Suppressor macrophage (primary cell): ENCODE results near the gene TMCC3.

ENCODE experiments used
- DNase-seq, 4 experiments: peaks; one replicate each; pipeline ENCODE4 v3.0.0-alpha.2; 2020 to 2022

The TMCC3 gene

GRCh38 chr12:94671917-94672316 lies 21.6 kb upstream of the TMCC3 start:
- DNase-seq: no peak

DNA sequence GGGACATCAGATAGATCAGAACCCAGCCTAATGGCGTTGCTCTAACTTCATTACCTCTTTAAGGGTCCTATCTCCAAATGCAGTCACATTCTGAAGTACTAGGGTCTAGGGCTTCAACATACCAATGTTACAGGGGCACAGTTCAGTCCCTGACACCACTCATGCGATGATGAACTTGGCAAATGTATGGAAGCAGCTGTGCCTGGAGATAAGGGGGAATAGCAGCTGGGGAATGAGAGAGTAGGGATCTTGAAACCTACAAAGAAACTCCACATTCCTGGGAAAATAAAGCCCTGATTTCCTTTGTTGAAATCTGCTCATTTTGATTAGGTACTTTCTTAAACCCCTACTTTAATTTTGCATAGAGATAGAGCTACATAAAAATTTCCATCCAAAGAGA lies 20.5 kb upstream of the TMCC3 start:
- no peak for DNase-seq

- no peak for DNase-seq
These were observed 19.7 kb upstream of the TMCC3 start for GRCh38 chr12:94670075-94670474.

DNA sequence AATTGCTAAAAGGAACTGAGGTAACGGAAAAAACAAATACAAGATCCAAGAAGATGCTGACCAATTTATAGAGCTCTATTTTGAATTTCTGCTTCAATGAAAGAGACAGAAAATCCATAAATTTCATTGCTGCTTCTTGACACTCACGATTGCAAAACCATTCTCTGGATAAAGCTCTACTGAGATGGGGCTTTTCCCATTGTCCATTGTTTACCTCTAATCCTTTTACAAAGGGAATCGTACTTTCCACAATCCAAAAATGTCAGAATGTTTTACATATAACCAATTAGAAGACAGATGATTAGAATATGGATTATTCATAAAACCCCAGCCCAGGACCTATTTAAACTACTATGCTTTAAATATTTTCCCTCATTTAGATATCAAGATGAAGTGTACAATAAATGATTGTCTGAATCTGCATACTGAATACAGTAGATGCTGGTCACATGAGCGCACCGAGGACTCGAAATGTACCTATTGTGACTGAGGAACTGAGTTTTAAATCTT lies 16.7 kb upstream of the TMCC3 start:
- DNase-seq: no peak

DNA sequence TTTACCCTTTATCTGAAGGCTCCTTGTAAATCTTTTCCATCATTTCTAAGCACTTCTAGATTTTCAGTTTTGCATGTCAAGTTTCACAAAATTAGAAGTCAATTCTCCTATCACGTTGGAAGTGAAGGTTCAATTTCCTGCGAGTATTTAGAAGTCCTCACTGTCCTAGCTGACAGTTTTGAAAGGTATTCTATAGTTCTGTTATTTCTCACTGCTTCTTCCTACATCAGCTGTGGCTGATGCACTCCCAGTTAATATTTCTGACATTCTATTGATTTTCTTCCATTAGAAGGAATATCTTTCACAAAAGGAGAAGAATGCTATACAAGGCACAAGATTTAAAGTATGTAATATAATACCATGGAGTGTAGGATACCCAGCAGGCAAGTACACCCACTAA lies 15.8 kb upstream of the TMCC3 start:
- no peak for DNase-seq

GRCh38 chr12:94663702-94664101 lies 13.3 kb upstream of the TMCC3 start:
- DNase-seq: peak; percentile 27 to 69 (median 57)

DNA sequence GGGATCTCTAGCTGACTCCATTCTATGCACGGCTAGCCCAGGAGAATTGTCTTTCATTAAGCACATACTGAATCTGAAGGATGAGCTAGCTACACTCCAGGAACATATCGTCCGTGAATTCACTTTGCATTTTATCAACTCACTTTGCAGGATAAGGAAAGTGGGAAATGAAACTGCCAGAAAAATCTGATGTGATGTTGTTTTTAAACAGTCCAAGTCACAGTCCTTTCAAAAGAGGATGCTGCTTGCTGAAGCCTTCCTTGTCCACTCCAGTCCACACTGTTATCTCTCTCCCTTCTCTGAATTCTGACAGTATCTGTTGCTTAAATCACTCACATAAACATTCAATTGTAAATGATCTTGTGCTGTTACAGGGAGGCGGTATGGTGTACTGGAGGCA lies 12.7 kb upstream of the TMCC3 start:
- DNase-seq: peak in 2 of 4 experiments; percentile 44 to 55

DNA sequence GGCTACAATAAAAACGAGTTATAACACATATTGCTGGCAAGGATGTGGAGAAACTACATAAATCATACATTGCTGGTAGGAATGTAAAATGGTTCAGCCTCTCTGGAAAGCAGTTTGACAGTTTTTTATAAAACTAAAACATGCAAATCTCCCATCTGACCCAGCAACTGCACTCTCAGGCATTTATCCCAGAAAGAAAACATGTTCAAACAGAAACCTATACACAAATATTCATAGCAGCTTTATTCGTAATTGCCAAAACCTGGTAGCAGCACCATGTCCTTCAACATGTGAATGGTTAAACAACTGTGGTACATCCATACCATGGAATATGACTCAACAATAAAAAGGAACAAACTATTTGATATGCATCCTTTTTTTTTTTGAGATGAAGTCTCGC lies 10.1 kb upstream of the TMCC3 start:
- DNase-seq: no peak

GRCh38 chr12:94659346-94659930 lies 9.1 kb upstream of the TMCC3 start:
- DNase-seq: no peak

- DNase-seq: no peak
These were observed 8.6 kb upstream of the TMCC3 start for GRCh38 chr12:94658931-94659330.

DNA sequence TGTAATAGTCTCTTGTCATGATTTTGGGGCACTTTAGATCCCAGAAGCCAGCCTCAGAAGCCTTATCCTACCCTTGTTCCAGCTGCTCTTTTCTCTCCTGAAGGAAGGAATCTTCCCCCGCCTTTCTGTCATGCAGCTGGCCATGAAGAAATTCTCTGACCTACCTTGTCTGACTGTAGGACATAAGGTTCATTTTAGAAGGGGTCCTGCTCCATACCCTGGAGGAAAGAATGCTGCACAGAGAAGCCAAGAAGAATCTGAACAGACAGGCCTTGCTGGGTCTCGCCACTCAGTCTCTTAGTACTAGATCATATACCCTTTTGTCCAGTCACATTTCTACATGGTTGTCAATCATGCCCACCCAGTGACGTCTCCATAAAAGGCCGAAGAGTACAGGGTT lies 6.2 kb upstream of the TMCC3 start:
- DNase-seq: no peak

- peak; percentile 49 to 79 (median 60) for DNase-seq
These were observed 811 bp downstream of the TMCC3 start for GRCh38 chr12:94649349-94650142.

GRCh38 chr12:94648578-94648977 lies 1.8 kb downstream of the TMCC3 start:
- DNase-seq: no peak

DNA sequence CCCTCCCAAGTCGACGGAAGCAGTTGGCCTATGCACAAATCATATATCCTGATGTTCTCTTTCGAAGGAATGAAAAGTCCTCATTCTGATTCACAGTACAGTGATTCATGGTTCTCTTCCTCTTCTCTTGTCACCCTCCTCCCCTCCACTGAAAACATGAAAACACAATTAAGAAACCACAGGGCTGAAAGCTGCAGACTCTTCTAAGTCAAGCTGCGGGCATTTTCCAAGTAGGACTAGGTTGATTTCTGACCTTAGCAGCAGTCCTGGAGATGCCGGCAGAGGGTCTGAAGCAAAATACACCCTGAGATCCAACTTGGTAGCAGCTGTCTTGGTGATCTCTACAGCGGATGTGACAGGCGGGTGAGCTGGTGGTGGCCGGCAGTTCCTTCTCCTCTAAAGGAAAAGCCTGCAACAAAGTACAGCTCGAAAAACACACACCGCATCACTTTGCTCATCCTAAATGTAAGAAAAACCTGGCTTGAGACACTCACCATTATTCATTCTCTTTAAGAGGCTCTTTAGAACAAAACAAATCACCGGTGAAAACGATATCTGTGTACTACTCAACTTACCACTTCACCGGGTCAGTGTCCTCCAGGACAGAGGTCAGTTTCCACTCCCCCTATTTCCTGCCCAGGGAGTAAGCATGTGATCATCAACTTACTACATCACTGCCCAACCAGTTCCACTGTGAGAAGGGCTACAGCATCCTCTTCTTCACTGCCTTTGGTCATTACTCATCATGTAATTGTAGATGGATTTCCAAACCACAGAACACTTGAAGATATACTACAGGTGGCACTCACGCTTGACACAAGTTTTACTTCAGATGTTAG lies 6.0 kb downstream of the TMCC3 start:
- peak; percentile 74 to 91 (median 82) for DNase-seq

- peak; percentile 74 to 81 (median 78) for DNase-seq
These were observed 6.8 kb downstream of the TMCC3 start for GRCh38 chr12:94643606-94644005.

DNA sequence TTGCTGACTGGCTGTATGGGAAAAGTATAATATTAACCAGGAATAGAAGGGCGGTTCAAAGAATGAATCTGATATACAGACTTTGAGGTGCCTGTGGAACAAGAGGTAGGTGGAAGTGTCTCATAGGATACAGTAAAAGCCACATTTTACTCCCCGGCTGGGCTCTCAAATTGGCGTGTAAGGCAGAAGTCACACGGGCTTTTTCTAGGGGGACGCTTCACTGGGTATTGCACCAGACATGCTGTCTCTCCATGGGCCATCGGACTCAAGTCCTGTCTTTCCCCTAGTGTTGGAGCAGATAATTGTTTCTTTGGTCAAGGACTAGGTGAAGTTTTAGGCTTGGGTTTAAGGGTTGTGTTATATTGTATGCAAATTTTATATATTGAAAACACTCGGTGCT lies 9.1 kb downstream of the TMCC3 start:
- DNase-seq: no peak

DNA sequence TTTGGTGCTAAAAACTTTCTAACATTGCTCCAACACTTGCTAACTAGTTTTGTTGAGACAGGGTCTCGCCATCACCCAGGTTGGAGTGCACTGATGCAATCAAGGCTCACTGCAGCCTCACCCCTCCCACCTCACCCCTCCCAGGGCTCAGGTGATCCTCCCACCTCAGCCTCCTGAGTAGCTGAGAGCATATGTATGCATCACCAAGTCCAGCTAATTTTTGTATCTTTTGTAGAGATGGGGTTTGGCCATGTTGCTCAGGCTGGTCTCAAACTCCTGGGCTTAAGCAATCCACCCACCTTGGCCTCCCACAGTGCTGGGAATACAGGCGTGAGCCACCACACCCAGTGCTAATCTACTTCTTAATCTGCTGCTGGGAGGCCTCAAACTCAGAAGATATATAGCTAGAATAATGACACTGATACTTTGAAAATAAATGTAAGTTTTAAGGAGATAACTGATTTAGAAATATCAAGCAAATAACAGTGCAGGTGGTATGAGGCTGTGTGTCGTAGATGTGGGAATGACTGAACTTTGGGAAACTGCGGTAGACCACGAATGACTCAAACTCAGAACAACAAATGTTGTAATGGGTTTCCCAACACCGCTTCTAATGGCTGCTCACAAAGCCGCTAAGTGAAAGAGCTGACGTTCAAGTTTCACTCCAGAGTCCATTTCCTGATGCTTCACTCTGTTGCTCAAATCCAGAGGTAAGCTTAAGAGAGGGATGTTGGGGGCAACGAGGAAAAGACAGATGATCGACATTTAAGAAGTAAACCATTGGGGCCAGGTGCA lies 10.0 kb downstream of the TMCC3 start:
- DNase-seq: peak; percentile 87 to 95 (median 91)

GRCh38 chr12:94638521-94638920 lies 11.8 kb downstream of the TMCC3 start:
- no peak for DNase-seq

DNA sequence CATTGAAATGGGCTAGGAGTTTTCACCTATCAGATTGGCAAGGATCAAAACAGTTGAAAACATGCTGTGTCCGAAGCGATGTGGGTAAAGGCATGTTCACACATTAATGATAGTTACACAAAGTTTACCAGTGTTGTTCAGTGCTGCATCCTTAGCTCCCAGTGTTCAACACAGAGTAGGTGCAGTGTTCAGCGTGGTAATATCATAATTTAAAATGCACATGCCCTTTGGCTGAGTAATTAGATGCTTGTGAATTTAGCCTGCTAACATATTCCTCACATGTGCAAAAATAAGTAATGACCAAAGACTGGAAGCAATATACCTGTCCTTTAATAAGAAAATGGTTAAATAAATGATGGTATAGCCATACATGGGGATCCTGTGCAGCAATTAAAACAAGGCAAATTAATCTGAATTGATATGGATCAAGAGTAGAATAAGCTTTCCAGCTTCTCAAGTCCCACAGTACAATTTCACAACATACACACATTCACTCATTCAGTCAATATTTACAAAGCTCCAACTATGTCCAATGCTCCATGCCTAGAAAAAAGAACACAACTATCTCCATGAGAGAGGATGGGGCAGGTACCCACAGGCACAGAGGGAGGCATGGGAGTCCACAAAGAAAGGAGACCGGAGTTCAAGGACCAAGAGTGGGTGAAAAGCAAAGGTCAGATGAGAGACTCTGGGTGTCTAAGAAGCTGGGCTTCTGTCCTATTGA lies 12.8 kb downstream of the TMCC3 start:
- DNase-seq: no peak

GRCh38 chr12:94636462-94637085 lies 13.8 kb downstream of the TMCC3 start:
- no peak for DNase-seq

DNA sequence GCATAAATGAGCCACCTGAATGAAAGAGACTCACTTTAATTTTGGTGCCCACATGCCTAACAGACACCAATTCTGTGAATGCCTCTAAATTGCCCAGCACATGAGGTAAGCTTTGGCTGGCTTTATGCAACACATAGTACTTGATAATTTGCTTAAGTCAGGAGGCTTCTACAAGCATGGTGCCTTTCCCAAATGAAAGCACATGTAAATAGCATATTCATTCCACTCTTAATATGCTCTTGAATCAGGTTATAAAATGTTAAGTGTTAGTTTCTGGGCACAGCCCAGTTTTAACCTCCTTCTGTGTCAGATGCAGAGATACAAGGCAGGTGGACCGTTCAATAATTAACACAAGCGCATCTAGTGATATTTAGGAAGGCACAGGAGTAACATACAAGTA lies 15.6 kb downstream of the TMCC3 start:
- no peak for DNase-seq
